ENCODE measurements around the gene LHFPL3.

- TF ChIP-seq CTCF (IDR thresholded peaks at IDR 0.05; ENCODE audit: borderline replicate concordance, extremely low read depth, low read length, poor library complexity, severe bottlenecking) (no peak), EZH2 (IDR thresholded peaks at IDR 0.05; ENCODE audit: borderline replicate concordance, low read depth, low read length, severe bottlenecking) (no peak)
Observed at GRCh38 chr7:104908636-104909035, 580.2 kb downstream of the LHFPL3 start.
